SK-N-SH (cell line): ENCODE results near the gene TM4SF4.

Source experiments
- CTCF ChIP-seq: fragments of 200-600 bp; sonication (generic); IDR thresholded peaks from 2 replicates; pipeline ENCODE4 v1.6.1; 2017; ENCODE audit warnings: antibody characterized with exemption, mild to moderate bottlenecking, moderate library complexity
- RAD21 ChIP-seq: IDR thresholded peaks from 2 replicates; pipeline ENCODE4 v1.6.1; 2012; ENCODE audit warnings: mild to moderate bottlenecking, low read length
- SMC3 ChIP-seq: IDR thresholded peaks from 2 replicates; pipeline ENCODE4 v1.6.1; 2012; ENCODE audit warnings: low read depth, low read length, improper control_type of control experiment

GRCh38 chr3:149536429-149536828, 61.9 kb downstream of the TM4SF4 start:
- TF ChIP-seq RAD21 (no peak), SMC3 (no peak), CTCF (no peak)
